Right ventricle myocardium inferior (tissue), 1 donor: ENCODE measurements around the gene BTN3A1. TPM values are rescaled to one million over a fixed set of nuclear protein-coding genes. Genes with fewer than 3 reads are reported as not detected.
"Not testable (repeated sequence)": the region's sequence is repeated elsewhere in the genome, so short reads cannot be mapped to it uniquely, and the experiment has no call there.

Experiments used
- ATAC-seq: fragments of 200-7000 bp; cut with Tn5 transposase; one replicate; pipeline ENCODE4 v1.9.1; 2020; ENCODE audit warnings: mild to moderate bottlenecking, moderate library complexity
- DNase-seq: peaks from one replicate; pipeline ENCODE4 v3.0.0; 2021; ENCODE audit errors: missing footprints
- intact Hi-C: fragments of 100-400 bp; cut with DNase I; formaldehyde crosslinking; loops from one replicate; pipeline ENCODE4 v1.11.0; 2022
- total RNA-seq: library from RNA; stranded (reverse); fragmentation: NEBNext Ultra II Directional; extraction: Animal tissue kit (Norgen Biotek cat#: 25700); gene quantifications from one replicate; pipeline ENCODE4 v1.2.1, GENCODE V29; 2021
- donor health status: DM: no; HTN: yes; CAD: no; lungs with severe emphysema.

Gene BTN3A1
- total RNA-seq, 1 donor from 2014 or later = 11.2 TPM

DNA sequence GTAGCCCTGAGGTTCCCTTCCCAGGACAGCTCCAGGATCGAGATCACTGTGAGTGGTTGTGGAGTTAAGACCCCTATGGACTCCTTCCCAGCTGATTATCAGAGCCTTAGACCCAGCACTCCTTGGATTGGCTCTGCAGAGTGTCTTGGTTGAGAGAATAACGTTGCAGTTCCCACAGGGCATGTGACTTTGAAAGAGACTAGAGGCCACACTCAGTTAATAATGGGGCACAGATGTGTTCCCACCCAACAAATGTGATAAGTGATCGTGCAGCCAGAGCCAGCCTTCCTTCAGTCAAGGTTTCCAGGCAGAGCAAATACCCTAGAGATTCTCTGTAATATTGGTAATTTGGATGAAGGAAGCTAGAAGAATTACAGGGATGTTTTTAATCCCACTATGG is 24.4 kb upstream of the BTN3A1 start:
- DNase-seq = no peak
- intact Hi-C loops = no loop called here

DNA sequence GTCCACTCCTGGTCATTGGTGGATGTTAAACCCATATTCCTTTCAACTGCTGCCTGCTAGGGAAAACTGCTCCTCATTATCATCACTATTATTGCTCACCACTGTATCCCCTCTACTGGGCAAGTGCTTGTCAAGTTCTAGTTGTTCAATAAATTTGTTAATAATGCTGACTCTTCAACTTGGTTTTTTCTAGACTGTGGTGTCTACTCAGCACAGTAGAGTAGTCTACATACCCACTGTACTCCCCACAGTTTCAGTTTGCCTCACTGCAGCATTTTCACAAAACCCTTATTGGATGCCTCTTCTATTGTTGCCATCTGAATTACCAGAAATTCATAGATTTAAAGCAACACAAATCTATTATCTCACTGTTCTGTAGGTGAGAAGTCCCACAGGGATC is 23.9 kb upstream of the BTN3A1 start:
- DNase-seq, ATAC-seq, intact Hi-C loops: not testable (repeated sequence)

More for the DNA sequence above, 24.4 kb upstream of the BTN3A1 start:
- no peak for ATAC-seq

DNA sequence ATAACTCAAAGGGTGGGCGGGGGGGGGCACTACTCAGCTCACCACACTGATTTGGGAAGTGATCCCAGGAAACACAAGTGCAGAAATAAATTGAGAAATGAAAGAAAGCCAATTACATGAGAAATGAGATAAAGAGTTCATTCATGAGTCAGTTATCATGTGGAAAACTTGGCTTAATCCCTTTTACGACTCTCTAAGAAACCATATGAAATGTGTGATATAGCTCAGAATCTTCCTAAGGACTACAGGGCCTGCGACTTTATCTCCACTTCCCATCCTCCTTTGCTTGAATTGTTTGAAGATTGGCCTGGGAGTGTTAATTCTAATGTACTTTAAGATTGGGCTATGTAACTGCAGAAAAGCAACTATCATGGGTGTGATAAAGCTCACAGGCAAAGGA is 22.8 kb upstream of the BTN3A1 start:
- DNase-seq = no peak
- intact Hi-C loops = no loop called here

DNA sequence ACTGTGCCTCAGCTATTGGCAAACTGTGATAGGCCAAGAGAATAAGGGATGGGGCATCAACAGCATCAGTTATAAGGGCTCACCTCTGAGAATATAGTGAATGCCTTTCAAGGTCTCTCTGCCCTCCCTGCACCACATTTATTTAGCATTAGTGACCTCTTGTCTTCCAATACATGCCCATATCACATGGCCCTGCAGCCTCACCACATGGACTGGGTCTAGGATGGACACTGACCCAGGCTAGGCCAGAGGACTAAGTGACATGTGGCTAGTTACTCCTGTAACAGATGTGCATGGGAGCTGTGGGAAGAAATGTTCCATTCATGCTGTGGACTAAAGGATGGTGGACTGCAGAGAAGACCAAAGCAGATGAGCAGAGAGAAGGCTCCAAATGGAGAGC is 22.3 kb upstream of the BTN3A1 start:
- DNase-seq (no peak), ATAC-seq (no peak)
- intact Hi-C loops = no loop called here

More for the DNA sequence above, 22.8 kb upstream of the BTN3A1 start:
- no peak for ATAC-seq

DNA sequence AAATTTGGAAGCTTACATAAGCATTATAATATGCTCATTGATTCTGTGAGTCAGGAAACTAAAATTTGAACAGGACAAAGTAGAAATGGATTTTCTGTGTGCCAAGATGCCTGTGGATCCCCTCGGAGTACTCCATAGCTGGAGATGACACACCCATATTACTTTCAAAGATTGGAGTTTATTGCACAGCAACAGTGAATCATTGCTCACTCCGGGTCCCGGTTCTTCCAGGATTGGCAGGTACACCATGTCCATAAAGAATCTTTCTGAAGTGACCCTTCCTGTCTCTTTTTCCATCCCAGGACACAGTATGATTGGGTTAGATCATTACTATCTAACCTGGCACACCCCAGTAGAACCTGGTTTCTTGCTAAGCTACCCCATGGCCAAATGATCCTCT is 21.8 kb upstream of the BTN3A1 start:
- intact Hi-C loops = no loop called here
- ATAC-seq = no peak
- DNase-seq = no peak

DNA sequence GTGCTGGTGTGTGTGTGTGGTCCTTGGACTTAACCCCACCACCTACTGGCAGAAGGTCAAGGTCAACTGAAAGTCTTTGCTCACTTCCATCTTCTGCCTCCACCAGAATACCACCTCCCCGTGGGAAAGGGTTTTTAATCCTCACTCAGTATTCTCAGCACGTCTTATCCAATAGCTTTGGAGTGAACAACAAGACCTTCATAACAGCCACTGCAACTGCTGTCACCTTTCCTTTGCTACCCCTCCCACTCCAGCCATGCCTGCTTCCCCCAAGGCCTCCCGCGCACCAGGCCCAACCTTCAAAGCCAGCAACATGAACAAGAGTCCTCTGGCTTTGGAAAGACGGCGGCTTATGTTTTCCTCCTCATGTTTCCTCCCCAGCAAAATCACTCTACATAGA is 20.0 kb upstream of the BTN3A1 start:
- intact Hi-C loops = no loop called here
- no peak for ATAC-seq
- no peak for DNase-seq

DNA sequence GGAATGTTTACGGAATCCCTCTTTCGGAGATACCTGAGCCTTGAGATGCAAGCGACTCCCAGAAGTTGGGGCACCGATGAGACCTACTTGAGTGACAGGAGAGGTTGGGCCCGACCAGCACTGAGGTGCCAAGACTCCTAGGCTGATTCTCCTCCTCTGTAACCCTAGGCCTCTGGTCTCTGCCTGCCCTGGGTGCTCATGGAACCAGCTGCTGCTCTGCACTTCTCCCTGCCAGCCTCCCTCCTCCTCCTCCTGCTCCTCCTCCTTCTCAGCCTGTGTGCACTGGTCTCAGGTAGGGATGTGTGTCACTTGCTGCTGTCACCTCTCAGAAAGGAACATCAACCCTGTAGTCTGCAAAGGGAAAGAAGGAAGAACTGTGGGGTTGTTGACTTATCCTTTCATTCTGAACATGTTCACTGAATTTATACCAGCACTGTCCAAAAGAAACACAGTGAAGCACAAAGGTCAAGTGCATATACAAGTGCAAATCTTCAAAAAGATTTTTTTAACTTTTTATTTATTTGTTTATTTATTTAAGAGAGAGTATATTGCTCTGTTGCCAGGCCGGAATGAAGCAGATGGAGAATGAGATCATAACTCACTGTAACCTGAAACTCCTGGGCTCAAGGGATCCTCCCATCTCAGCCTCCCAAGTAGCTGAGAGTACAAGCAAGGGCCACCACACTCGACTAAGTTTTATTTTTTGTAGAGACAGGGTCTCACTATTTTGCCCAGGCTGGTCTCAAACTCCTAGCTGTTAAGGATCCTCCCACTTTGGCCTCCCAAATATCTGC is 18.3 kb upstream of the BTN3A1 start:
- intact Hi-C loops = no loop called here
- ATAC-seq = no peak
- DNase-seq = no peak

DNA sequence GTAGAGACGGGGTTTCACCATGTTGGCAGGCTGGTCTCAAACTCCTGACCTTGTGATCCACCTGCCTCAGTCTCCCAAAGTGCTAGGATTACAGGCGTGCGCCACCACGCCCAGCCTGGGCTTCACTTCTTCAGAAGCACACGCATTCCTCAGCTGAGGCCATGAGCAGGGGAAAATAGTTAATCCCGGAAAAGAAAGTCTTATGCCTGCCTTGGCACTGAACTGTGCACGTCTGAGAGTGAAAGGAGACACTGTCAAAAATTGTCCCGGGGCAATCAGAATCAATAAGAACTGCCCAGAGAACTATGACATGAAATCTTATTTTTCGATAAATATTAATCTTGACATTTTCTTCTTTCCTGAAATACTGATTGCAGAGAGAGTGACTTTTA is 16.3 kb upstream of the BTN3A1 start:
- intact Hi-C loops = no loop called here
- no peak for ATAC-seq
- DNase-seq = no peak

DNA sequence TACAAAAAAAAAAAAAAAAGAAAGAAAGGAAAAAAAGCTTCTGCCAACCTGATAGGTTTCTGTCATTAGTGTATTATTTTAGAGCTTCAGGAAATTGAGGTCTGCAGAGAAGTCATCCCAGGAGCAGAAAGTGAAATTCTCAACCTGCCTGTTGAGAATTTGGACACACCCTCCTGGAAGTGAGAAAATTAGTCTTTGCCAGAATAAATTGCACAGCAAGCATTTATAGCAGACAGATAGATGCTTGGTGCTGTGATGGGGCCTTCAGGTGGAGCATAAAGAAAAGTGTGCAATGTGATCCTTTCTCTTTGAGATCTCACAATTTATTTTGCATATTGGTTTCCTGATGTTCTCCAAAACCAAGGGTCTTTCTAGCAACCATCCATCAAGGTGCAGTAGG is 14.5 kb upstream of the BTN3A1 start:
- intact Hi-C loops = no loop called here
- no peak for DNase-seq
- ATAC-seq = no peak

DNA sequence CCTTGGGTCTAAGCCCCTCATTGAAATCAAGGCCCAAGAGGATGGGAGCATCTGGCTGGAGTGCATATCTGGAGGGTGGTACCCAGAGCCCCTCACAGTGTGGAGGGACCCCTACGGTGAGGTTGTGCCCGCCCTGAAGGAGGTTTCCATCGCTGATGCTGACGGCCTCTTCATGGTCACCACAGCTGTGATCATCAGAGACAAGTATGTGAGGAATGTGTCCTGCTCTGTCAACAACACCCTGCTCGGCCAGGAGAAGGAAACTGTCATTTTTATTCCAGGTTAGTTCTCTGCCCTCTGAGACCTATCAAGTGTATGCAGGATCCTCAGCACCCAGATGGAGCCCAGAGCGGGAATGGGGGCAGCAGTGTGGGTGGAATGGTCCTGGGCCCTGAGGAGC is 14.1 kb upstream of the BTN3A1 start:
- DNase-seq (no peak), ATAC-seq (no peak)
- intact Hi-C loops = no loop called here

DNA sequence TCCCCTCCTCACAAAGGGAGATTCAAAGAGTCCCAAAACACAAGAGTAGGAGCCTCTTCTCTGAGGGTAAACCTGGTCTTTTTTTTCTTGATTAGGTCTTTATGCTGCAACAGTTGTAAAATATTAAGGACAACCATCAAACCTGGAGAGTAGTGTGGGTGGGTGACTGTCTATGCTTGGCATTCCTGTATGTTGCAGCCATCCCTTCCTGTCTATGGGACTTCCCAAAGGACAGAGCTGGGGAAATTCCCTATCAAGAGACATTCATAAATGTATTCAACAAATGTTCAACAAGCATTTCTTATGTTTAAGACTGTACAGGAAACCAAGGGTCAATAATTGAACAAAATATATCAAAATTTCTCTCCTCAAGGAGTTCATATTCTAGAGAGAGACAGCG is 13.6 kb upstream of the BTN3A1 start:
- intact Hi-C loops = no loop called here
- ATAC-seq (no peak), DNase-seq (no peak)

DNA sequence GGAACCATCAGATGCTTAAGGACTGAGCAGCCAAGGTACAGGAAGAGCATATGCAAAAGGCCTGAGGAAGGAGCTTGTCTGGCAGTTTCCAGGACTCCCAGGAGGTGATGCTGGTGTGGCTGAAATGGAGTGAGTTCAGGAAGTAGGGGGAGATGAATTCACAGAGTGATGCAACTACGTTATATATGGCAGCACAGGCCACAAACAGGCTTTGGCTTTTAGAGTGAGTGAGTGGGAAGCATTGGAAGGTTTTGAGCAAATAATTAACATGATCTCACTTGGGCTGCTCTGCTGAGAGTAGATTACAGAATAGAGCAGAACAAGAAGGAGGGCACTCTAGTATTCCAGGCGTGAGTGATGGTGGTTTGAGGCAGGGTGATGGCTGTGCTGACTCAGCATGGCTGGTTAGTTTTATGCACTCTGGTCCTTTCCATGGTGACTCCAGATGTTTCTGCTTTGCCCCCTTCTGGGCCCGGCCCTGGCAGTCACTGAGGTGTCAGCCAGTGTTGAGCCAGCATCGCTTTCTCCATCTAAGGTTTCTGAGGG is 12.7 kb upstream of the BTN3A1 start:
- DNase-seq (no peak), ATAC-seq (no peak)
- intact Hi-C loops = no loop called here

DNA sequence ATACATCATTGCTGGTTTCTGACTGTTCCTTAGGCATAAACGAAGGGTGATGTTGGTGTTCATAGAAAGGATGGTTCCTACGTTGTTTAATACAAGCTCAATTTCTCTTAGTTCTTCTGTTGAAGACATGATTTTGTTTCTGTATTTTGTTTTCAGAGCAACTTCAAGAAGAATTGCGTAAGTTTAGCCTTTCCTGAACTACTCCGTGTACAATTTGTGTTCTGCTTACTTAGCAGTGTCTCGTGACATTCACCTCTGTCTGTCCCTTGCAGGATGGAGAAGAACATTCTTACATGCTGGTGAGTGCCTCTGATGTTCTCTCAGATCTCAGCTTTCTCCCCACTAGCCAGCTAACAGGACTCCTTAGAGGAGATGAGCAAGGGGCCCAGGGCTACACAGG is 11.5 kb upstream of the BTN3A1 start:
- intact Hi-C loops = no loop called here
- ATAC-seq (no peak), DNase-seq (no peak)

DNA sequence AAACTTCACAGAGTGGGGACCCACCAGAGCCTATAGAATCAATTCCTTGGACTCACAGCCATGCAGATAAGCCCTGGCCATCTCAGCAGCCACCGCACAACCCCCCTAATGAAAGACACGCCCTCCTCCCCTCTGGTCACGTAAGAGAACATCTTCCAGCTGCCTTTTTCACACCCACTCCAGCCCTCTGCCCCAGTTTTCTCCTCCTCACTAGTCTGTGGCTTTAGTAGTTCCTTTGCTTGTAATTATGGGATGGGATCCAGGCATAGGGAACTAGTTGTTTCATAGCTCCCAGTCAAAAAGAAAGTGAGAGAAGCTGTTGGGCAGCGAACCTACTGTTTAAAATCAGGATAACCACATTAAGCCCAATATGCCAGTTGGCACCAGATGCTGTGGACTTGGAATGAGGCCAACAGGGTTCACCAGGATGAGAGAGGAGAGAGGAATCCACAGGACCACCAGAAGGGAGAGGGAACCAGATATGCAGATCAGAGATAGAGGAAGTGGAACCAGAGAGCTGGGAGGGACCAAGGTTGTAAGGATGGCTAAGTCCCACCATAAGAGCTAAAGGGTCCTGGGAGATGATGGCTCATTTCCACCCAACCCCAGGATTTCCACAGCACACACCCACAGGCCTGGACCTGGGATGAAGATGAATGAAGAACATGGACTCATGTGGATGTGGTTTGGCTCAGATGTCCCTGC is 9.0 kb upstream of the BTN3A1 start:
- ATAC-seq = no peak
- DNase-seq = no peak
- intact Hi-C loops = no loop called here

DNA sequence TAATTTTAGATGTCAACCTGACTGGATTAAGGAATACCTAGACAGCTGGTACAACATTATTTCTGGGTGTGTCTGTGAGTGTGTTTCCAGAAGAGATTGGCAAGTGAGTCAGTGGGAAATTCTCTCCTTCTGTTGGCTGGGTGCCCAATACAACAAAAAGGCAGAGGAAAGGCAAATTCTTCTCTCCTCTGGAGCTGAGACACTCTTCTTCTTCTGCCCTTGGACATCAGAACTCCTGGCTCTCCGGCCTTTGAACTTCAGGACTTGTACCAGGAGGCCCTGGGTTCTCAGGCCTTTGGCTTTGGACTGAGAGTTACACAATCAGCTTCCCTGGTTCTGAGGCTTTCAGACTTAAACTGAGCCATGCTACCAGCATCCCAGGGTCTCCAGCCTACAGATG is 7.8 kb upstream of the BTN3A1 start:
- ATAC-seq = no peak
- DNase-seq = no peak
- intact Hi-C loops = no loop called here

DNA sequence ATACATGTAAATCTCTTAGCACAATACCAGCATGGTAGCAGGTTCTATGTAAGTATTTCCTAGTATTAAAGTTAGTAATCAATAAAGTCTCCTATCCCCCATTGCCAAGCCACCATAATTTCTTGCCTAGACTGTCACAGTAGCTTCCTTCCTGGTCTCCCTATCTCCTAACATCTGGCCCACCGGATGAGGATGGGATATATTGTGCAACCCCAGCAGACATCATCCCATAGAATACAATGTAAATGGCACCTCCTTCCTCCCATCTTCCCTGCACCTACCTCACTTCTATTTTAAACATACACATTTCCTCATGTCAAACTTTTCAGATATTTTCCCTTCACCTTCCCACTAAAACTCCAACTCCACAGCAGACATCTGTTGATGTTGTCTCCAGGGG is 3.5 kb upstream of the BTN3A1 start:
- no peak for ATAC-seq
- no peak for DNase-seq
- intact Hi-C loops = no loop called here

DNA sequence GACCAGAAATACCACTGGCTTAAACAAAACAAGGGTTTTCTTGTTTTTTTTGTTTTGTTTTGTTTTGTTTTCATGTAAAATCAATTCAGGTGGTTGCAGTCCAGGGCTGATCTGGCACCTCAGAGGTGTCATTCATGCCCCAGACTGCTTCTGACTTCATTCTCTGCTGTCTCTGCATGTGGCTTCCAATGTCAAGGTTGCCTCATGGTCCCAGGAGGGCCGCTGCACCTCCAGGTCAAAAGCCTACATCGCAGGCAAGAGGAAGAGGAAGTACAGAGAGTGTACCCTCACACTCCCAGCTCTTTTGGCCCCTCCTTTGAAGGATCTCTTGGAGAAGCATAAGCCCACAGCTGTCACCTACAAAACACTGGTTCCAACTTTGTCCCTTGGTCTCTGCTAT is 1.4 kb upstream of the BTN3A1 start:
- intact Hi-C loops = no loop called here
- ATAC-seq (no peak), DNase-seq (no peak)

DNA sequence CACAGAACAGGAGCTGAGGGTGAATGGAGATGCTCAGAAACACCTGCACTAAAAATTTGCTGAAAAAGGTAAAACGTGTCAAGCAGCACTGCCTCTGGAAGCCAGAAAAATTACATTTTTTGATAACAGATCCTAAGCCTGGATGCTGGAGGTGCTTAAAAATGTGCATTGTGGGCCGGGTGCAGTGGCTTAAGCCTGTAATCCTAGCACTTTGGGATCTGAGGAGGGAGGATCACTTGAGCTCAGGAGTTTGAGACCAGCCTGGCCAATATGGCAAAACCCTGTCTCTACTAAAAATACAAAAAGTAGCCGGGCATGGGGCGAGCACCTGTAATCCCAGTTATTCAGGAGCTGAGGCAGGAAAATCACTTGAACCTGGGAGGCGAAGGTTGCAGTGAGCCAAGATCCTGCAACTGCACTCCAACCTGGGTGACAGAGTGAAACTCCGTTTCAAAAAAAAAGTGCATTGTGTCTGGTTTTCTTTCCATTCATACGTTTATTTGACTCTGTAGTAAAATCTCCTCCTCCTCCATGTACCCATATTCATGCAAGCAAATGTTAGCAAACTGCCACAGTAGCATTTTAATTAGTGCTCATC is 587 bp upstream of the BTN3A1 start:
- DNase-seq (no peak), ATAC-seq (peak; percentile 9)
- intact Hi-C loops = no loop called here

DNA sequence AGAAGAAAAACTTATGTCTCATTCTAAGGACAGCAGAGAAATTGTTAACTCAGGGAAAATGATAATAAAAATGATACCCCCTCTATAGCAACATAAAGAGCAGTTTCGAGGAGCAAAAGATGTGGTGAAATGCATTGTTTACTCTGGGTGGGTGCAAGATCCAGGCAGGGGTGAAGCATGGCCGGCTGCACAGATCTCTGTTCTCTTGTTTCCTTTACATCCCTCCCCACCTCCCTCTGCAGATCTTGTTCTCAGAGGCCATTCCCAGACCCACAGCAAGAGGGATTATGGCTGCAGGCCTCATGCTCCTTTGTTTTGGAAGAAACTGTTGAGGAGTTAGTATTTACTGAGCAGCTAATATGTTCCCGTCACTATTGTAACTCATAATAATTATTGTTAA is 1.8 kb downstream of the BTN3A1 start:
- ATAC-seq (no peak), DNase-seq (no peak)
- intact Hi-C loops = no loop called here

DNA sequence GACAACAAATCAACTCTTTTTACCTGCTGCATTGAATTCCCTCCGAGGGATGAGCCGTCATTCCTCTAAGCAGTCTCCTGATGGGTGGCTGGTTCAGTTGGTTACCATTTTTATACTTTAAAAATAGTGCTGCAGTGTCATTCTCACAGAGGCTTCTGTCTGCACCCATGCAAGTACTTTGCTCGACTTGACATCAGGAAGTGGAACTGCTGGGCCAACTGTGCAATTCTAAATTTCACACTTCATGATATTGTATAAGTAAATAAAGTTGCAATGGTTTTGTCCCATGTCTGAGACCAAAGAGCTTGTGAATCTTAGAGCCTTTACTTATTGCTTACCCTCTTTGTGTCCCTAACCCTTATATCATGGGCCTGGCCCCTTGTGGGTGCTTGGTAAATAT is 2.5 kb downstream of the BTN3A1 start:
- DNase-seq = no peak
- ATAC-seq = no peak
- intact Hi-C loops = no loop called here
